Measurements from ENCODE around the gene SMIM32.

SMIM32 gene

GRCh38 chr5:136206361-136206760, 13.4 kb upstream of the SMIM32 start:
- DNase-seq, result no peak

DNA sequence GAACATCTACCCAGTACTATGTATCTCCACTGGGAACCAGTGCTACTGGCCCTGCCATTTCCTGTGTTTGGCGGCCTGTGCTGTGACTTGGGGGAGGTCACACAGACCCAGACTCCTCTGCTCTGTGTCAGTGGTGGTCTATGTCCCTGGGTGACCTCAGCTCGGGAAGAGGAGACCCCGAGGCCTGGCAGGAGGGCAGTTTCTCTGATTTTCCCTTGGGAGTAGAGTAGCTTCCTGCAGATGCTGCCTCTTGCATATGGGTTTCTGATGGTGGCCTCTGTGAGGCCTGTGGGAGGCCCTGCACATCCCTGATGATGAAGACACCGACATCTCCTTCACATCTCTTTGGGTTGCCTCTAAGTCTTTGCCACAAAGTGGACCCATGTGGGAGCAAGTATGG, 13.0 kb upstream of the SMIM32 start:
- no peak for DNase-seq

DNA sequence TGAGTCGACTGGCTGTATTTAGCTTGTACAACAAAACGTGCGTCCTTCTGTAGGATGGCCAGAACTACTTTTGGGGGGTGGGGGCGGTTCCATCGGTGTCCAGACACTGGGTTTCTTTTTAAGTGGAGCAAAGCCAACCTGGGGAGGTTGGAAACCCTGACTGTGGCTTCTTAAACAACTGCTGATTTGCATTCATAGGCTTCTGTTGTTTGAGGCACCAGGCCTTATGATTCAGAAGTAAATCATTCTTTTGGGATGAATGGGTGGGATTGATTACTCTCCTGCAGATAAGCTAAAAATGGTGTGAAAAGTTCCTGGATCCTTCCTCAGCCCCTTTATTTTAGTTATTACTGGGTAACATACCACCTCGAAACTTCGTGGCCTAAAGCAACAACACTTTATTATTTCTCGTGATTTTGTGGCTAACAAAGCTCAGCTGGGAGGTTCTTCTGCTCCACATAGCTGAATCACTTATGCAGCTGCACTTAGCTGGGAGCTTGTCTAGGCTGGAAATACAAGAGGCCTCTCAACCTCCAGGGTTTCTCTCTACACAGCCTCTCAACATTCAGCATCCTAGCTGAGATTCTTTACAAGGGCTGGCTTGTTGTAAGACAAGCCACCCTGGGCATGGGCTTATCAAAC, 12.2 kb upstream of the SMIM32 start:
- DNase-seq, result no peak

GRCh38 chr5:136203303-136203922, 10.5 kb upstream of the SMIM32 start:
- DNase-seq, result no peak

DNA sequence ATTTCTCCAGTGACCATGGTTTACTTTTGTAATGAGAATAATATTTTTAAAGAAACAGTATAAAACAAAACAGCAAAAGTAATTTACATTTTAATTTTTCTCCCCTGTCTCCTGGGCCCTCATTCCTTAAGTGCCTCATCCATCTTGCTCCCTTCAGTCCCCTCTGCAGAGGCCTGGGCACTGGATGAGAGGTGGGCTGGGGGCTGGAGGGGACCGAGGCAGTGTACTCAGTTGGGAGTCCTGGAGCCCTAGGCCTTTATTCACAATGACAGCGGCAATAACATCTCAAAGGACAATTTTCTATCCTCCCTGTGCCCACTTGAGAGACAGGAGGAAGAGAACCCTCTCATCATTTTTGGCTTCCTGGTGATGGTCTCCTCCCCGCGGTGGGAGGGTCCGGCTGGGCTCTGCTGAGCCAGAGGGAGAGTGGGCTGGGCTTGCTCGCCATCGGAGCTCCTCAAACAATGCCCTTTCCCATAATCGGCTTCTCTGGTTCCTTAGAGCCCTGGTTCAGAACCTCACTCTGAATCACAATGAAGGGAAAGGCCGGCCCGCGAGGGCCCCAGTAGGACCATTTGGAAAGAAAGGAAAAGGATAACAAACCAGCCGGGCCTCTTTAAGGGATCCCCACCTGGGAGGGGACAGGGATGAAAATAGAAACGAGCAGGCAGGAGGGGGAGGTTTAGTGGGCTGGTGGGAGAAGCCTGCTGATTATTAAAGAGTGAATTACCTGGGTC, 9.7 kb upstream of the SMIM32 start:
- no peak for DNase-seq

GRCh38 chr5:136201870-136202269, 8.9 kb upstream of the SMIM32 start:
- DNase-seq, result no peak

DNA sequence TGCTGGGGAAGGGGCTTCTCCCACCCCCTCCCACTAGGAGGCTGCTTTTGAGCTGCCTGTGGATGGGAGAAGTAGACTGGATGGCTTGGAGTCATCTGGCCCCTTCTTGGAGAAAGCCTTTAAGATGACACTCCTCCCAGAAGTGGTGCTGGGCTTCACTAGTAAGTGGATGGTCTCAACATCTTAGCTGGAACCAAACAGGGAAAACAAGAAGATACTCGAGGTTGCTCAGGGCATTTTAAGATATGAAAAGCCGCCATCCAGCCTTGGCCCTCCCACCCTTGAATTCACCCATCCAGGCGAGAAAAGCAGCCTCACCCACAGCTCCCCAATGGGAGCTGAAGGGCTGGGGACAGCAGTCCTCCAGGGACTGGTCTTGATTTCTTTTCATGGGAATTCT, 7.8 kb upstream of the SMIM32 start:
- DNase-seq, result no peak

GRCh38 chr5:136200130-136200529, 7.2 kb upstream of the SMIM32 start:
- no peak for DNase-seq

DNA sequence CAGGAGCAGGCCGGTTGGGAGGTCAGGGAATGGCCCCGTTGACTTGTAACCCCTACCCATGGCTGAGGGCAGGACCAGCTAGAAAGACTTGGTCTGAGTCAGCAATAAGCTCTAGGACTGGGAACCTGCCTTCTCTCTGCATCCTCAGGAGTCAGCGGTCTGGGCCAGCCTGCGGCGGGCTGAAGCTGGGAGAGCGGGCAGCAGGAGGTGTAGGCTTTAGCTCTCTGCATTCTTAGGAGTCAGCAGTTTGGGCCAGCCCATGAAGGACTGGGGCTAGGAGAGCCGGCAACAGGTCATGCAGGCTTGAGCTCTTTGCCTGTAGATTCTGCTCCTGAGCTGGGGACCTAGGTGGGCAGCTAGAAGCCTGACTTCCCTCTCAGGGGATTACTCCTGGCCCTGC, 6.4 kb upstream of the SMIM32 start:
- DNase-seq, result no peak

DNA sequence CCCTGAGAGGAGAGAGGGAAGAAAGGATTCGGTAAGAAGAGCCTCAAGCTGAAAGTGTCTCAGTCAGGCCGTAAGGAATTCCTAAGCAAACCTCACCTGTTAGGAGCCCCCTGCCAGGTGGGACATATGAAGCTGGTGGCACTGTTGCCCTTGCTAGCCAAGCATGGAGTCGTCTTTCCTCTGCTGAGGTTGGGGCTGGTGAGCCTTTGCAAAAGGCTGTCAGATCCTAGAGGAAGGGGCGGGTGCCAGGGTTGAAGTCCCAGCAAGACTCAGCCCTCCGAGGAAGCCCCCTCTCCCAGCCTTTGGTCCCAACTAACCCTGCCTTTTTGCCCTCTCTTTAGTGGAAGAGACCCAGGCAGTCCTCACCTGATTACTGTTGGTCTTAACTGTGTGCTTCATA, 5.5 kb upstream of the SMIM32 start:
- DNase-seq, result no peak

GRCh38 chr5:136197462-136198142, 4.6 kb upstream of the SMIM32 start:
- no peak for DNase-seq

GRCh38 chr5:136195971-136196820, 3.2 kb upstream of the SMIM32 start:
- no peak for DNase-seq

- no peak for DNase-seq
Observed at GRCh38 chr5:136194576-136194975, 1.6 kb upstream of the SMIM32 start.

- no peak for DNase-seq
Observed at GRCh38 chr5:136193322-136193935, 467 bp upstream of the SMIM32 start.

DNA sequence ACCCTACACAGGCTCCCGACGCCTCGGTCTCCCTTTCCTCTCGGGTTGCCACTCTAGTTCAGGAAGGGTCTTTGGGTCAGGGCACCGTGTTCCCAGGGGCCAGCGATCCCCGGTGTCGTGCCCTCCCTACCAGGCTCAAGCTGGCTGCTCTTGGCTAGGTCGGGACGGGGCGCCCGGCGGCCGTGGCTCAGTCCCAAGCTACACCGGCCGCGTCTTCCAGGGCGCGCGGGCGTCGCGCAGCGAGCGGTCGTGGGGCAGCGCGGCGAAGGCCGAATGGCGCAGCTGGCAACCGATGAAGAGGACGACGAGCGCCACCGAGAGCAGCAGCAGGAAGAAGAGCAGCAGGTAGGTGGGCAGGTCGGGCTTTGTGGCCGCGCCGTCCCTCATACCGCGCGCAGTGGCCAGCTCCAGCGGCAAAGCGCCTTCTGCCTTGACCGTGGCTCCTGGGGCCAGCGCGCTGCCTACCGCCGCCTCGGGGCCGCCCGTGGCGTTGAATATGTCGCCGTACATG, 892 bp downstream of the SMIM32 start:
- DNase-seq, result no peak

DNA sequence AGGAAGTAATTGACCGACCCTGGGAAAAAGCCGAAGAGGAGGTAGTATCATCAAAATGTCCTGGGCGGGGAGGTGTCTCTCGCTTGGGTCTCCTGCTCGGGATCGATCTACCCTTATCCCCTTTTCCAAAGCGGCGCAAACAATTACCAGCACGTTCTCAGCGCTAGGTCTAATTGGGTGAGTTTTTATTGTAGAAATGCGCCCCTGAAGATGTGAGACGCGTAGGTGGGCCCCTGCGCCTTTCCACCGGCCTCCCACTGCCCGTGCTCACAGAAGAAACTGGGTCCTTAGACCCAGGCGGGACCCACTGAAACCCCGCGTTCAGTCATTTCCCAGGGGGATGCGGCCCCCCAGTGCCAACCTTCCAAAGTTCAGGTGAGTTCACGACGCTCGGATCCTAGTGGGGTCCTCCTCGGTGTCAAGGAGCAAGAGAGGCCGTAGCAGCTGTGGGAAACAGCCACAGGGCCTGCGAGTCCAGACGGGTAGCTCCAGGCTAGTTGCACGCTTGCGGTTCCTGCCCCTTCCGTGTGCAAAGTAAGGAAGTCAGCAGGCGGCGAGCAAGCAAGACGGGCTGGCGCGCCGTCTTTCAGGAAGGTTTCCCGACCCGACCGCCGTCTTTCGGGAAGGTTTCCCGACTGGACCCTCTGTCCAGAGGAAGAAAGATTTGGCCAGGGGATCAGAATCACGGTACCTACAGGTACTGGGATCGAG, 1.5 kb downstream of the SMIM32 start:
- no peak for DNase-seq

DNA sequence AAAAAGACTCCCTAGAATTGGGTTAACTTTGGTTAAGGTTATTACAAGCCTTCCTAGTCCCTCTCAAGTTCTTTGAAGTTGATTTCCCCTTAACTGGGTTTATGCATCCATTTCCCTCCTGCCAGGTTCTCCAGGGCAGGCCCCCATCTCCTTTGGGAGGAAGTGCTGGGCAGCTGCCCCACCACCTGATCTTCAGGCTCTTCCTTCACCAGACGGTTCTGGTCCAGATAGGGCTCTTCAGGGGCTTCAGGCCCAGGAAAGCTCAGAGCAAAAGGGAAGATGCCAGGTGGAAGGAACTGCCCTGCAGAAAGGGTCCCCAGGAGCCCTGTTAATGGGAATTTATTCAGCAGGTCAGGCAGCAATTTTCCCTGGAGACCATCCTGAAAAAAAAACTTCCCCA, 2.1 kb downstream of the SMIM32 start:
- DNase-seq, result no peak

- DNase-seq, result no peak
Observed at GRCh38 chr5:136190091-136190720, 2.8 kb downstream of the SMIM32 start.

DNA sequence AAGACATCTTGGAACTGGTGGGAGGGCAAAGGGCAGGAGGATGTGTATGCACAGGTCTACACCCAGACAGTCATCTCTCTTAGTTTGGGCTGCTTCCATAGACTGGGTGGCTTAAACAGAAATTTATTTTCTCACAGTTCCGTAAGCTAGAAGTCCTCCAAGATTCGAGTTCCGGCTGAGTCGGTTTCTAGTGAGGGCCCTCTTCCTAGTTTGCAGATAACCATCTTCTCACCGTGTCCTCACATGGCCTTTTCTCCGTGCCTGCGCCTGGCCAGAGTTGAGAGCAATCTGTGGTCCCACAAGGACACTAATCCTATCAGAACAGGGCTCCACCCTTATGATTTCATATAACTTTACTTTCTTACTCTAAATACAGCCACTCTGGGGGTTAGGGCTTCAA, 4.1 kb downstream of the SMIM32 start:
- no peak for DNase-seq

DNA sequence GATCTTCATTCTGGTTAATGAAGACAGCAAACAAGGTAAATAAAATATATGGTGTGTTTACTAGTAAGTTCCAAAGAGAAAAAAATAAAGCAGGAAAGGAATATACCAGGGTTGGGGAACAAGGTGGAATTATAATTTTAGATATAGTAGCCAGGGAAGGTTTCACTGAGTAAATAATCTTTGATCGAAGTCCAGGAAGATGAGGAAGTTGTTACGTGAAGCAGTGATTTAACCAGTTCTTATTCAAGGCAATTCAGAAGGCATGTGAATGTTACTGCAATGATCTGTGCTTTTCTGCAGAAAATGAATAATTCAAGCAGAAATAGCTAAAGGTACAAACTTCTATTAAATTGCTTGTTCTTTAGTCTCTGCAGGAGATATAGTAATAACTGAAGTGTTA, 6.2 kb downstream of the SMIM32 start:
- no peak for DNase-seq

Data from DMS53 (cell line).